ENCODE data around the gene ERLIN1.
"Not testable (repeated sequence)": the region's sequence is repeated elsewhere in the genome, so short reads cannot be mapped to it uniquely, and the experiment has no call there.

Gene ERLIN1

GRCh38 chr10:100131571-100131970 lies 54.3 kb downstream of the ERLIN1 start:
- DNase-seq = no peak

GRCh38 chr10:100130831-100131230 lies 55.0 kb downstream of the ERLIN1 start:
- DNase-seq = no peak

GRCh38 chr10:100129424-100129823 lies 56.4 kb downstream of the ERLIN1 start:
- no peak for DNase-seq

- DNase-seq = no peak
Observed at GRCh38 chr10:100128951-100129350, 56.9 kb downstream of the ERLIN1 start.

- not testable (repeated sequence) for DNase-seq
Observed at GRCh38 chr10:100125335-100125734, 60.5 kb downstream of the ERLIN1 start.

- no peak for DNase-seq
Observed at GRCh38 chr10:100124097-100124496, 61.7 kb downstream of the ERLIN1 start.

GRCh38 chr10:100122780-100123179 lies 63.0 kb downstream of the ERLIN1 start:
- DNase-seq = no peak

GRCh38 chr10:100120550-100120949 lies 65.3 kb downstream of the ERLIN1 start:
- DNase-seq = no peak

- no peak for DNase-seq
Observed at GRCh38 chr10:100119726-100120125, 66.1 kb downstream of the ERLIN1 start.

GRCh38 chr10:100114976-100115770 lies 70.7 kb downstream of the ERLIN1 start:
- no peak for DNase-seq

GRCh38 chr10:100114460-100114859 lies 71.4 kb downstream of the ERLIN1 start:
- DNase-seq = no peak

GRCh38 chr10:100109670-100110069 lies 76.2 kb downstream of the ERLIN1 start:
- no peak for DNase-seq

GRCh38 chr10:100106865-100107264 lies 79.0 kb downstream of the ERLIN1 start:
- no peak for DNase-seq

GRCh38 chr10:100104300-100104699 lies 81.5 kb downstream of the ERLIN1 start:
- DNase-seq = no peak

- no peak for DNase-seq
Observed at GRCh38 chr10:100103581-100103980, 82.2 kb downstream of the ERLIN1 start.

- no peak for DNase-seq
Observed at GRCh38 chr10:100101192-100102076, 84.4 kb downstream of the ERLIN1 start.

- DNase-seq = peak in 1 of 2 experiments; percentile 28
Observed at GRCh38 chr10:100100651-100101184, 85.1 kb downstream of the ERLIN1 start.
